Spleen (tissue), 11 donors: ENCODE data around the gene ISG20. TPM values are rescaled to one million over a fixed set of nuclear protein-coding genes. Genes with fewer than 3 reads are reported as not detected.
"Not testable (repeated sequence)": the region's sequence is repeated elsewhere in the genome, so short reads cannot be mapped to it uniquely, and the experiment has no call there.

Experiments
- DNase-seq: peaks from one replicate; pipeline ENCODE4 v3.0.0-alpha.2; 2020
- H3K27ac ChIP-seq, 8 donors: fragments of 200-600 bp; sonication (generic) in 7 of 8; 1 replicate in 4 of 8; 2 replicates in 4 of 8; pipeline versions ENCODE4 v1.5.0 to v1.8.0; 2016 to 2021; ENCODE audit warnings: inconsistent platforms in 4 of 8, mild to moderate bottlenecking in 4 of 8, moderate library complexity in 1 of 8
- H3K27me3 ChIP-seq, 7 donors: fragments of 200-600 bp; sonication (generic) in 6 of 7; replicated peaks in 1 of 7; 1 replicate in 4 of 7; 2 replicates in 3 of 7; pipeline versions ENCODE4 v1.5.0 to v1.8.0; 2016 to 2021; ENCODE audit warnings: inconsistent platforms in 3 of 7, mild to moderate bottlenecking in 1 of 7
- H3K36me3 ChIP-seq, 6 donors: fragments of 200-600 bp; sonication (generic) in 5 of 6; 1 replicate in 4 of 6; 2 replicates in 2 of 6; pipeline versions ENCODE4 v1.5.0 to v1.8.0; 2016 to 2021; ENCODE audit warnings: inconsistent platforms in 2 of 6
- H3K4me1 ChIP-seq, 6 donors: fragments of 200-600 bp; sonication (generic) in 5 of 6; 1 replicate in 3 of 6; 2 replicates in 3 of 6; pipeline versions ENCODE4 v1.5.0 to v1.8.0; 2016 to 2021; ENCODE audit warnings: inconsistent platforms in 3 of 6
- H3K4me3 ChIP-seq, 8 donors: fragments of 200-600 bp; sonication (generic) in 7 of 8; 1 replicate in 4 of 8; 2 replicates in 4 of 8; pipeline versions ENCODE4 v1.5.0 to v1.8.0; 2016 to 2021; ENCODE audit warnings: inconsistent platforms in 4 of 8, mild to moderate bottlenecking in 4 of 8, moderate library complexity in 2 of 8
- H3K9me3 ChIP-seq, 8 donors: fragments of 200-600 bp; sonication (generic) in 7 of 8; 1 replicate in 4 of 8; 2 replicates in 4 of 8; pipeline versions ENCODE4 v1.5.0 to v1.8.0; 2016 to 2021; ENCODE audit warnings: inconsistent platforms in 4 of 8
- CTCF ChIP-seq, 11 experiments: fragments of 200-600 bp in 7 of 11; fragments of 450-650 bp in 4 of 11; sonication (generic) in 4 of 11; IDR thresholded peaks in 8 of 11; conservative IDR thresholded peaks in 3 of 11; 1 replicate in 7 of 11; 2 replicates in 4 of 11; pipeline versions ENCODE4 v1.4.0 to v1.8.0; 2016 to 2021; ENCODE audit warnings: antibody characterized with exemption in 11 of 11, inconsistent platforms in 4 of 11, mild to moderate bottlenecking in 1 of 11
- POLR2A ChIP-seq, 3 donors: fragments of 450-650 bp; IDR thresholded peaks; one replicate each; pipeline ENCODE4 v1.5.1; 2017; ENCODE audit warnings: antibody characterized with exemption in 3 of 3, mild to moderate bottlenecking in 1 of 3
- POLR2AphosphoS5 ChIP-seq, 3 donors: sonication (generic); formaldehyde crosslinking; IDR thresholded peaks; one replicate each; pipeline ENCODE4 v1.5.1; 2017; ENCODE audit warnings: antibody characterized with exemption in 3 of 3
- WGBS, 5 donors: extraction: QIAGEN DNeasy Blood & Tissue Kit in 3 of 5; methylation state at CpG; one replicate each; pipeline versions ENCODE4 v1.1.5 to v1.1.7; 2013 to 2018; 5-methylcytosine and 5-hydroxymethylcytosine counted together
- intact Hi-C: fragments of 100-400 bp; cut with DNase I; formaldehyde crosslinking; loops from one replicate; pipeline ENCODE4 v1.15.0; 2023; ENCODE audit warnings: low total_unique reads
- polyA plus RNA-seq, 3 donors: library from polyadenylated mRNA; stranded (reverse); fragments of 200-250 nt; gene quantifications; one replicate each; pipeline ENCODE4 v1.2.1, GENCODE V29; 2013
- total RNA-seq, 7 donors: library from RNA; depleted of rRNA in 3 of 7; stranded (reverse); fragments of >200 nt in 3 of 7; fragmentation: NEBNext Ultra II Directional in 4 of 7; extraction: Animal tissue kit (Norgen Biotek cat#: 25700) in 4 of 7; gene quantifications; one replicate each; pipeline versions ENCODE4 v1.1.0 to v1.2.1, GENCODE V29; 2016 to 2021
- donor health status: healthy with polysubstance abuse.
- donor health status: DM: no; HTN: no; CAD: no; lungs with moderate emphysema.
- donor health status: DM: no; HTN: no; CAD: no.
- donor health status: Bipolar disorder and iron deficiency.
- donor health status: healthy.
- donor health status: DM: no; HTN: no; CAD: no.
- donor health status: DM: yes; HTN: yes; CAD: no.

ISG20 gene
- total and polyA plus RNA-seq, 10 donors, result 70.5 to 365 (median 142) TPM

GRCh38 chr15:88629071-88629470, 9.7 kb upstream of the ISG20 start:
- intact Hi-C loops, result loop anchor here (10.0 kb wide), 1 partner anchor 206 kb away; no protein-coding TSS in a partner anchor
- peak; percentile 78 for DNase-seq
- no peak overlapping the region for H3K4me3 ChIP-seq
- peaks cover 4 to 78% (median 36%) of the 10 kb centered on the region in 6 donors for H3K36me3 ChIP-seq
- peaks cover 51 to 98% (median 88%) of the 10 kb centered on the region in 6 donors for H3K4me1 ChIP-seq
- H3K9me3 ChIP-seq, result no peaks in the 10 kb centered on the region
- H3K27ac ChIP-seq, result peak overlapping the region; percentile 32 to 99 (median 96)
- no peaks in the 10 kb centered on the region for H3K27me3 ChIP-seq
- TF ChIP-seq POLR2AphosphoS5 (IDR thresholded peaks at IDR 0.05), result peak in 1 of 3 donors; percentile 19
- TF ChIP-seq POLR2A (IDR thresholded peaks at IDR 0.05), result no peak
- no peak for TF ChIP-seq CTCF (IDR thresholded peaks at IDR 0.05 in 8 of 11, conservative IDR thresholded peaks at IDR 0.05 in 3 of 11)
- 88 to 96% (median 89%) methylated on average over 6 to 16 of the region's 16 CpGs for WGBS, 5 donors

GRCh38 chr15:88630141-88630721, 8.6 kb upstream of the ISG20 start:
- WGBS, 5 donors, result 33 to 67% (median 53%) methylated on average over 9 of the region's 9 CpGs
- Histone ChIP-seq H3K36me3 (peaks cover 4 to 76% (median 36%) of the 10 kb centered on the region in 6 donors), H3K9me3 (no peaks in the 10 kb centered on the region), H3K4me3 (peak overlapping the region in 1 of 8 donors; percentile 6), H3K27me3 (no peaks in the 10 kb centered on the region), H3K27ac (peak overlapping the region; percentile 64 to 99 (median 96)), H3K4me1 (peaks cover 45 to 98% (median 88%) of the 10 kb centered on the region in 6 donors)
- peak; percentile 87 for DNase-seq
- intact Hi-C loops, result no loop called here
- TF ChIP-seq POLR2AphosphoS5 (IDR thresholded peaks at IDR 0.05), result peak; percentile 94 to 96 (median 96)
- no peak for TF ChIP-seq POLR2A (IDR thresholded peaks at IDR 0.05)
- TF ChIP-seq CTCF (IDR thresholded peaks at IDR 0.05 in 8 of 11, conservative IDR thresholded peaks at IDR 0.05 in 3 of 11), result no peak

- TF ChIP-seq POLR2A (IDR thresholded peaks at IDR 0.05), result no peak
- peaks cover 4 to 74% (median 36%) of the 10 kb centered on the region in 6 donors for H3K36me3 ChIP-seq
- WGBS, 5 donors, result 65 to 86% (median 75%) methylated on average over 7 of the region's 7 CpGs
Observed at GRCh38 chr15:88630798-88631463, 7.9 kb upstream of the ISG20 start.

GRCh38 chr15:88631464-88632028, 7.3 kb upstream of the ISG20 start:
- 72 to 86% (median 82%) methylated on average over 12 of the region's 12 CpGs for WGBS, 5 donors
- peaks cover 45 to 98% (median 88%) of the 10 kb centered on the region in 6 donors for H3K4me1 ChIP-seq

More at GRCh38 chr15:88630798-88631463, 7.9 kb upstream of the ISG20 start:
- Histone ChIP-seq H3K27ac (peak overlapping the region; percentile 64 to 99 (median 96)), H3K4me3 (no peak overlapping the region), H3K9me3 (no peaks in the 10 kb centered on the region), H3K4me1 (peaks cover 43 to 98% (median 88%) of the 10 kb centered on the region in 6 donors), H3K27me3 (no peaks in the 10 kb centered on the region)
- intact Hi-C loops, result no loop called here
- DNase-seq, result peak; percentile 70

GRCh38 chr15:88632797-88633196, 6.0 kb upstream of the ISG20 start:
- 65 to 72% (median 71%) methylated on average over 7 of the region's 7 CpGs for WGBS, 5 donors
- peaks cover 4 to 56% (median 27%) of the 10 kb centered on the region in 6 donors for H3K36me3 ChIP-seq

More at GRCh38 chr15:88631464-88632028, 7.3 kb upstream of the ISG20 start:
- DNase-seq, result peak; percentile 85
- Histone ChIP-seq H3K4me3 (no peak overlapping the region), H3K9me3 (no peaks in the 10 kb centered on the region), H3K27ac (peak overlapping the region; percentile 64 to 99 (median 96)), H3K36me3 (peaks cover 4 to 68% (median 30%) of the 10 kb centered on the region in 6 donors), H3K27me3 (no peaks in the 10 kb centered on the region)
- TF ChIP-seq CTCF (IDR thresholded peaks at IDR 0.05 in 8 of 11, conservative IDR thresholded peaks at IDR 0.05 in 3 of 11) (peak in 2 of 11 experiments; percentile 18 to 21), POLR2A (IDR thresholded peaks at IDR 0.05) (no peak), POLR2AphosphoS5 (IDR thresholded peaks at IDR 0.05) (peak; percentile 88 to 93 (median 93))
- intact Hi-C loops, result no loop called here

More at GRCh38 chr15:88632797-88633196, 6.0 kb upstream of the ISG20 start:
- H3K9me3 ChIP-seq, H3K27me3 ChIP-seq, H3K4me3 ChIP-seq, intact Hi-C loops: not testable (repeated sequence)
- DNase-seq, result peak; percentile 30
- Histone ChIP-seq H3K4me1 (peaks cover 39 to 98% (median 88%) of the 10 kb centered on the region in 6 donors), H3K27ac (peak overlapping the region; percentile 6 to 99 (median 96))
